COLO668 (cell line): ENCODE data around the gene AFF2.
"Not testable (repeated sequence)": the region's sequence is repeated elsewhere in the genome, so short reads cannot be mapped to it uniquely, and the experiment has no call there.

Source experiments
- DNase-seq: peaks from one replicate; lab custom pipeline; 2025; ENCODE audit not compliant: unreplicated experiment; lab: John Stamatoyannopoulos, UW

Gene AFF2

DNA sequence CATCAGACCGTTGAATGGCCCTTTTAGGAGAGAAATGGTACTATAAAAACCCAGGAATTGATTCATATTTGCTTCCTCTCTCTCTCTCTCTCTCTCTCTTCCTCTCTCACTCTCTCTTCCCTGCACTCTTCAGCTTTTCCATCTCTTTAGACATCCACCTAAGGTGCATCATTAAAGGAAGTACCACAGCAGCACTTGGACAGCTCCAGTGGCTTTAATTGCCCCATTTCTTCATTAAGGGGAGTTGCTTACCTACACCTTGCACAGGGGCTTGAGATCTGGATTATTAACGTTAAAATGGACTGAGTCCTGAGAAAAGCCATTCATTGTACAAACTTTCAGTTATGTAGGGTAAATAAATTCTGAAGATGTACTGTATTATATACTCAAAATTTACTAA is 323.6 kb downstream of the AFF2 start:
- no peak for DNase-seq

DNA sequence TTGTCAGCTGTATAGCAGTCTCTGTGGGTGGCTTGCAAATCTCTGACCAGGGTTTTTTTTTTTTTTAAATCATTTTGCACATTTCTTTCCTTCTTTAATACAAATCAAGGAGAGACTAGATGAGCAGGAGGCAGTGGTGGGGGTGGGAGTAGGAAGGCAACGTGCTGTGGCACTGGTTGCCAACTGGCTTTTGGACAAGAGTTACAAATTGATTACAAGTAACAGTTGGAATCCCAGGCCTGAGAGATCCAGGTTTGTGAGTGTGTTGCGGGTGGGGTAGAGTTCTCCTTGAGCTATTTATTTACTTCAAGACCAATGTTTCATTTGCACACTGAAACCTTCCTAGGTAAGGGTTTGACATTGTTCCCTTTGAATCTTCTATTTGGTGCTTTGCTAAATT is 325.3 kb downstream of the AFF2 start:
- DNase-seq = no peak

- DNase-seq = no peak
Observed at GRCh38 chrX:148836741-148837140, 336.3 kb downstream of the AFF2 start.

DNA sequence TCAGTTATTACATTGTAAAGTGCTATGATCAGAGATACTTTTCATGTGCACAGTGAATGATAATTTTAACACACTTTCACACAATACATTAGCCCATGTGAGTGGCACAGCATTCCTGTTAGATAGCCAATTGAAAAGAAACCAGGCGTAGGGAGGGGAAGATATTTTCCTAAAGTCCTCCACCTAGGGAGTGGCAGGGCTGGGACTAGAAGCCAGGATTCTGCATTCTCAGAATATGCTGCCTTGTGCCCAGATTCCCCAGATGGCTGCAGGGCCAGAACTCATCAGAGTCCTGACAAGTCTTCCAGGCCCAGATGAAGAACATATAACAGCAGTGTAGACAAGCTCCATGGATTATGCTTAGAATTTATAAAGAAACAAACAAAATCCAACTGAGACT is 350.2 kb downstream of the AFF2 start:
- DNase-seq = no peak

DNA sequence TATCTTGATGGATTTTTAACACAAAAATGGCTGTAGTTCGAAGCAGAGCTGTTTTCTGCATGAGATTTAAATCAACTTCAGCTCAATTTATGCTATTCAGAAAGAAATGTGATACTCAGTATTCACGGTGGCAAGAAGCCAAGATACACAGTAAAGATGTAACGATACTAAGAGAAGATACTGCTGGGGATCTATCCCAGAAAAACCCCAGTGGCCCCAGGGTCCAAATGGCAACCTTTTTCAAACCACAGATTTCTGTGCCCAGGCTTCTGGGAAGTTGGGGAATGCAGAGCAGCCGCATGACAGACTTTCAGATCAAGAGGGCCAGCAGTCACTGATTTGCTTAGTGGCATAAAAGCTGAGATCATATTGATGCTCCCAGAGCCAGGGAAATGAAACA is 353.9 kb downstream of the AFF2 start:
- no peak for DNase-seq

DNA sequence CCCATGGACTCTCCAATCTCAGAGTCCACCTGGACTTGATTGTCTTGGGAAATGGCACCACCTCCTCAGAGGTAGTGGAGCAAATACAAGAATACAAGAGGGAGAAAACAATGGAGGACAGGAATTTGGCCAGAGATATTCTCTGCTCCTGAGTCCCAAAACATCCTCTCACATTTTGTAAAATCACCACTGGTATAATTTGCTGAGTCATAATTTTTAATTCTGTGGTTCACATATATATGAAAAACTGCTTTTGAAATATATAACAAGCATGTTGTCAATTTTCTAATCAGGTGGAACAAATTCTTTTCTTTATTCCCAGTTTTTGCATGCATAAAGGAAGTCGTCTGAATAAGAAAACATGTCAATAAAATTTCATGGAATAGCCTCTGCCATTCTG is 356.1 kb downstream of the AFF2 start:
- no peak for DNase-seq

GRCh38 chrX:148865277-148866210 is 365.1 kb downstream of the AFF2 start:
- DNase-seq = no peak

DNA sequence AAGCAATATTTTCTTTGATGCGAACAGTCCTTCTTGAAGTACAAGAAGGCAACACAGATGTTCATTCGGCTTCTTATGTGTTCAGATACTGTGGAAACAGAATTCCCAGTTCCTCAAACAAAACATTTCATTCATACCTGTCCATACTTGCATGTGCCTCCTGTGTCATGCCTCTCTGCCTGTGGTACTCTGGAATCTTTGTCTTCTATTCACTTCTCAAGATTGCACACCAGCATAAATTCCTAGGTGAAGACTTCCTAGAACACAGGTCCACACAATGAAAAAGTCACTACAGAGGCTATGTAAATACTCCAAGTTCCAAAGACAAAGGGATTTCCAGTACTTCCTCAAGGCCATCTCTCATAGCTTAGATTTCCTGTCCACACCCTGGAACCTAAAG is 367.2 kb downstream of the AFF2 start:
- DNase-seq = no peak

DNA sequence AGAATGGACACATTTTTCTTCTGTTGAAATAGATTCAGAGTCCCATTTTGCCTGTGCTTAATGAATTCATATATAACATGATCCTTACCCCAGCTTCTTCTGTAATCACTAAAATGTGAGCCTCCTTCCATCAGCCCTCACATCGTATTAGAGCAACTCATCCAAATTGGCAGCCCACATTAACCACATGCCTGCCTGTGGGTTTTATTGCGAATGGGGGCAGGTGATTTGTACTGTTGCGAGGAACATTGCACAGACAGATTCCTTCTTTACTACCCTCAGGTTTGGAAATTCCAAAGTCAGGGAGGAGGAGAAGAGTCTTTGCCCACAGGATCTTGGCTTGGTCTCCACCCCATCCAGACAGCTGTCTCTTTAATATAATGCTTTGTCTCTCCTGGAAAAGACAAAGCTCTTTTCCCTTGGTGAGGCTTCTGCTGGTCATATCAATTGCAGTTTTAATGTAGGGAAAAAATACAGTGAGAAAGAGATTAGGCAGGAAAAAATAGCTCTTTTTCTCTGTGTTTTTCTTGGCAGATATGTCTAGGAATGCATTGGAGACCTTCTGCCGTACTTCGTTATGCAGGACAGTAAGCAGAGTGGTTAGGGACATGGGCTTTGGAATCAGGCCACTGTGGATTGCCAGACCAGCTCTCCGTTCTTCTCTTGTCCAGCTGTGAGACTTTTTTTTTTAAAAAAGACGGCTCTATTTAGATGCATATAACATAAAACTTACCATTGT is 371.2 kb downstream of the AFF2 start:
- DNase-seq = no peak

- no peak for DNase-seq
Observed at GRCh38 chrX:148872161-148872535, 371.7 kb downstream of the AFF2 start.

GRCh38 chrX:148872881-148873280 is 372.5 kb downstream of the AFF2 start:
- no peak for DNase-seq

DNA sequence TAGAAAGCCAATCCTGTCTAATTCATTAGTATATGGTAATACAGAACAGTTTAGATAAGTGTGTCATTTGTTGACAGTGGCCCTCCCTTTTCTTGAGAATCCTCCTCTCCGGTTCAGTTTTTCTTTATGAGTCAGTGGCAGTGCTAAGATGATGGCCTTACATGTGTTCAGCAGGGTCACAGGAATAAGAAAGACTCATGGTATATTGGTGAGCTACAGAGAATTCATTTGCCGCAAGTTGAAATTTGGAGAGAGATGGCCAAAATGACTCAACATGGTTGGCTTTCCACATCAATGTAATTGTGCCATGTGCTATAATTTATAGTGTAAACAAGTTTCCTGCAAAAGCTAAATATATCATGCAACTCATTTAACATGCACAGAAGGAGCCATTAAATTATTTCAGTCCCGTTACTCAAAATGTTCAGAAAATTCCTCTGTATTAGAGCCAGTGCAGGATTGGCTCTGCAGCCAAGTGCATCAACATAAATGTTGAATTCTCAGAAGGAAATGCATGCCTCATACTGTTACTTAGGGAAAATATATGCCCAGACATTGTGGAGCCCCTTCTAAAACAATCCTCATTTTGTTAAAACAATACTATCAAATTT is 374.3 kb downstream of the AFF2 start:
- no peak for DNase-seq

DNA sequence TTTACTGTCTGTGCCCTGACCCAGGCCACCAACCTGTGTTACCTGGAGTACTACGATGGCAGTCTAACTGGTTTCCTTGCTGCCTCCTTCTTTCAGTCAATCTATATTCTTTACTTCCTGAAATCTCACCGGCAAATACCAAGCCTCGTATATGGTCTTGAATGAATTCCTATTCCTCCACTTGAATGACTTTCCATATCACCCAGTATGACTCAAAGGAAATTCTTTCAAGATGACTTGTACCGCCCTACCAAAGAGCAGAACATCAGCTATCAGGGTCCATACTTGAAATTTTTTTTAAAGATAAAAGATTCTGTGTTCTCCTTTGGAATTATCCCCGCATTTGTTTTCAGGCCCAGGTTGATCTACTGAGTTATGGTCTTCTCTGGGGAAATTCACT is 378.0 kb downstream of the AFF2 start:
- DNase-seq = no peak

DNA sequence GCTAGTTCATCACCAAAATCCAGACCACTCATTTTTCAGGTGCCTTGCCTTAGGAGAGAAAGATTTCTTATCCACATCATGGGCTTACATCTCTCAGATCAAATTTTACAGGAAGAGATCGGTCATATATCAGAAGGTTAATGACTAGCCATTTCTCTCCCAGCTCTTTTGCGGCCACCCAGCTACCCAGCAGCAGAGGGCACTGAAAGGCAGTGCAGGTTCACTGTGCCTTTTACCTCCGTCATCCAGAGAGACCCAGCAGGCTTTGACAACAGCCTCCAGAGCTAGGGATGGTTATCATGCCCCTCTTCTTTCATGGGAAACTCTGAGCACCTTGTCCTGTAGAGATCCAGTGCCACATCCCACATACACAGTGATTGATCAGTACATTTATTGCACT is 384.8 kb downstream of the AFF2 start:
- DNase-seq = no peak

DNA sequence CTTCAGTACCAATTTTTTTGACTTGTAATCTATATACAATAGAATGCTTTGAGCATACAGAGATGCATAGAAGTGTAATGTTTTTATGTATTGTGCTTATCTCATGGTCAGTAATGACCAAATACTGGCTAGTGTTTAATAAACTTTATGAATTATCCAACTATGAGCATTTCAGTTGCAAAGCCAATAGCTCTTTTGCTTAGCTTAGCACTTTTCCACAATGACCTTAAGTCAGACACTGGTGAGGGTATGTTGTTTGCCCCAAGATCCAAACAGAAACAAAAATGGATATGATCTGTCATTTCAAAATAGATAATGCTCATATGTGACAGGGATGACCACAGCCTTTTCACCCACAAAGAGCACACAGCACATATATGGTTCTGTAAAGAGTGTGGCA is 393.0 kb downstream of the AFF2 start:
- DNase-seq = no peak

- no peak for DNase-seq
Observed at GRCh38 chrX:148902581-148902980, 402.2 kb downstream of the AFF2 start.

GRCh38 chrX:148903176-148903575 is 402.8 kb downstream of the AFF2 start:
- no peak for DNase-seq

DNA sequence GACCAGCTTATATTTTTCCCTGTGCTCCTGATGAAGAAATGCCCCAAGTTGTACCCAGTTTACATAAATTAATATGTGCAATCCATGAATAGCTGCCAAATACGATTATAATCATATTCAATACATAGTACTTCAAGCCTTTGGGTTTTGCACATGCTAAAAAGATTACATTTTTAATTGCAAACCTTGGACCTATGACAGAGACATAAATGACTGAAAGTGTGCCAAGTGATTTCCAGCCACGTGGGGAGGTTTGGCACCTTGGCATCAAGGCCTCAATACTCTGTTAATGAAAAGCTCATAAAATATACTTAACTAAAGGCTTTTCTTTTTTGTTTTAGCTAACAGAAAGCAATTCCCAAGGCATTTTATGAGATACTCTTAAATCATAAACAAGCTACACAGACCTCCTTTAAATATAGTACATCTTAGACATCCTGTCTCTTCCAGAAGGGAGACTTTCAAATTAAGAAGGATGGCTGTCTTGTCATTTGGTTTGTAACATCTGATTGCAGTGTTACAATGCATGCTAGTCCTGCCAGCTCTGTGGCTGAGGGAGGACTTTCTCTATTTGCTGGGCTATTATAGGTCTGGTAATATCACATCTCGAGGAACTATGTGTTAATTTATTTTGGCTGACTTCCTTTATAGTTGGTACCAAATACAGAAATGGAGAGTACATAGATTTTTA is 404.1 kb downstream of the AFF2 start:
- DNase-seq = no peak

DNA sequence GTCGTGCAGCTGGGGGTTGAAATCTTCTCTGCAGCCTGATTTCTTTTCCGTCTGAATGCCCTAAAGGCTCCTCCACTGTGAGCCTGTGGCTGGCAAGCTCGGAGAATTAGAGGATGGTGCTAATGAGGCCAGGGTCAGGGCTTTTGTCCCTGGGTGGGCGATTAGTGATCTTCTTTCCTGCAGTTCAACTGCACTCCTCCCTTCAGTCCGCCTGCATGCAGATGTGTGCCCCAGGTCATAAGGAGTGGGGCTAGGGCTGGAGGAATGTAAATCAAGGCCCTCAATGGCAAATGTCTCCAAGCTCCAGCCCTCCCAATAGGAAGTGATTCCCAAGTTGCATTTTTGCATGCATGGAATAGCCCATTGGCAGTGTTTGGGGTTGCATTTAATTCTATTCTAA is 405.0 kb downstream of the AFF2 start:
- DNase-seq = no peak

DNA sequence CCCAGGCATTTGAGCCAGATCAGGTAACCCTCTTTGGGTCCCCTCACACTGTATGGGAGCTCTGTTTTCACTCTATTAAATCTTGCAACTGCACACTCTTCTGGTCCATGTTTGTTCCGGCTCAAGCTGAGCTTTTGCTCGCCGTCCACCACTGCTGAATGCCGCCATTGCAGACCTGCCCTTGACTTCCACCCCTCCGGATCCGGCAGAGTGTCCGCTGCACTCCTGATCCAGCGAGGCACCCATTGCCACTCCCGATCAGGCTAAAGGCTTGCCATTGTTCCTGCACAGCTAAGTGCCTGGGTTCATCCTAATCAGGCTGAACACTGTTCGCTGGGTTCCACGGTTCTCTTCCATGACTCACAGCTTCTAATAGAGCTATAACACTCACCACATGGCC is 406.2 kb downstream of the AFF2 start:
- DNase-seq = not testable (repeated sequence)

DNA sequence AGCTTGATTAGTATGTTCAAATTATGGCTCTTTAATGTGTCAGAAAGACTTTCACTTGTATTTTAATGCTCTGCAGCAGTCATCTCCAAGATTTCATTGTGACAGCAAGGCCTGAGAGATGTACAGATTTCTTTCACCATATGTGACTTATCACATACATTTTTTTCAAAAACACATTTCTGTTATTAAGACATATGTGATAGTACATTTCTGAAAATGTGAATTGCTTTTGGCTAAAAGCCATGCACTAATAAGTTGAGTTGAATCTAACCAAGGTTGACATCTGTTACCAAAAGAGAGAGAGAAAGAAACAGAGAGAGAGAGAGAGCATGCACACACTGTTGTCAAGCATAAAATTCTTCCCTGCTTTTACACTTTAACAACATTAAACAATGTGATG is 409.3 kb downstream of the AFF2 start:
- DNase-seq = no peak
